HepG2 (cell line): ENCODE results near the gene CDC14B. TPM values are rescaled to one million over a fixed set of nuclear protein-coding genes. Genes with fewer than 3 reads are reported as not detected.

ENCODE experiments used
- DMAP1 ChIP-seq: IDR thresholded peaks from 2 replicates; pipeline ENCODE4 v1.6.1; 2016
- DPF2 ChIP-seq: sonication (generic); formaldehyde crosslinking; IDR thresholded peaks from 2 replicates; pipeline ENCODE4 v1.4.0; 2020; ENCODE audit warnings: mild to moderate bottlenecking, low read depth, missing genetic modification reagents, borderline replicate concordance
- ELK4 ChIP-seq: sonication (generic); formaldehyde crosslinking; IDR thresholded peaks from 2 replicates; pipeline ENCODE4 v1.9.0; 2021; ENCODE audit warnings: missing genetic modification reagents, borderline replicate concordance
- HDAC2 ChIP-seq: sonication (generic); formaldehyde crosslinking; IDR thresholded peaks from 2 replicates; pipeline ENCODE4 v1.4.0; 2020; ENCODE audit warnings: missing genetic modification reagents
- KAT8 ChIP-seq: IDR thresholded peaks from 2 replicates; pipeline ENCODE4 v1.6.1; 2016; ENCODE audit warnings: missing genetic modification reagents, missing compliant biosample characterization
- KDM3A ChIP-seq: IDR thresholded peaks from 2 replicates; pipeline ENCODE4 v1.6.1; 2018; ENCODE audit warnings: low read depth, missing compliant biosample characterization
- MBD4 ChIP-seq: IDR thresholded peaks from 2 replicates; pipeline ENCODE4 v1.6.1; 2012; ENCODE audit warnings: low read length, inconsistent platforms, borderline replicate concordance
- MLLT10 ChIP-seq: sonication (generic); formaldehyde crosslinking; IDR thresholded peaks from 2 replicates; pipeline ENCODE4 v1.4.0; 2020; ENCODE audit warnings: missing genetic modification reagents
- PLRG1 ChIP-seq: fragments of 450-650 bp; conservative IDR thresholded peaks from 2 replicates; pipeline ENCODE4 v1.6.1; 2016
- SP5 ChIP-seq: IDR thresholded peaks from 2 replicates; pipeline ENCODE4 v1.6.1; 2016; ENCODE audit warnings: low read depth, borderline replicate concordance
- TBL1XR1 ChIP-seq: fragments of 150-350 bp; IDR thresholded peaks from 2 replicates; pipeline ENCODE4 v1.6.1; 2014; ENCODE audit warnings: borderline replicate concordance, low read length; ENCODE audit not compliant: partially characterized antibody
- TCF12 ChIP-seq, 2 experiments: fragments of 450-650 bp in 1 of 2; sonication (generic) in 1 of 2; formaldehyde crosslinking in 1 of 2; IDR thresholded peaks; 2 replicates each; pipeline versions ENCODE4 v1.6.1 to v1.8.0; 2017 to 2022; ENCODE audit warnings: antibody characterized with exemption in 1 of 2, mild to moderate bottlenecking in 1 of 2, missing genetic modification reagents in 1 of 2, moderate library complexity in 1 of 2
- XBP1 ChIP-seq: sonication (generic); formaldehyde crosslinking; IDR thresholded peaks from 2 replicates; pipeline ENCODE4 v1.5.0; 2020; ENCODE audit warnings: missing genetic modification reagents
- YEATS4 ChIP-seq: sonication (generic); formaldehyde crosslinking; IDR thresholded peaks from 2 replicates; pipeline ENCODE4 v1.4.0; 2020; ENCODE audit warnings: missing genetic modification reagents, borderline replicate concordance
- ZNF335 ChIP-seq: sonication (generic); formaldehyde crosslinking; IDR thresholded peaks from 2 replicates; pipeline ENCODE4 v1.4.0; 2020; ENCODE audit warnings: missing genetic modification reagents
- ZNF558 ChIP-seq: sonication (generic); formaldehyde crosslinking; IDR thresholded peaks from 2 replicates; pipeline ENCODE4 v1.9.0; 2022; ENCODE audit warnings: mild to moderate bottlenecking, missing genetic modification reagents, borderline replicate concordance
- ZNF678 ChIP-seq: sonication (generic); formaldehyde crosslinking; IDR thresholded peaks from 2 replicates; pipeline ENCODE4 v1.4.0; 2020; ENCODE audit warnings: mild to moderate bottlenecking, missing genetic modification reagents
- ZNF746 ChIP-seq: sonication (generic); formaldehyde crosslinking; IDR thresholded peaks from 2 replicates; pipeline ENCODE4 v1.8.0; 2022; ENCODE audit warnings: mild to moderate bottlenecking, missing genetic modification reagents
- ZNF839 ChIP-seq: sonication (generic); formaldehyde crosslinking; IDR thresholded peaks from 2 replicates; pipeline ENCODE4 v1.4.0; 2020; ENCODE audit warnings: missing genetic modification reagents, mild to moderate bottlenecking, borderline replicate concordance
- ZSCAN29 ChIP-seq: sonication (generic); formaldehyde crosslinking; conservative IDR thresholded peaks from 2 replicates; pipeline ENCODE4 v1.4.0; 2020; ENCODE audit warnings: mild to moderate bottlenecking, missing genetic modification reagents
- polyA plus RNA-seq, 8 experiments: library from polyadenylated mRNA; depleted of rRNA in 3 of 8; stranded (reverse) in 7 of 8; unstranded in 1 of 8; fragments of >200 nt; fragmentation: Illumina TruSeq in 4 of 8; extraction: Trizol in 4 of 8; gene quantifications; 2 replicates each; pipeline versions ENCODE4 v1.2.1 to v1.2.3, GENCODE V29; 2011 to 2016; ENCODE audit warnings: low read depth in 4 of 8, missing spikeins in 1 of 8, mixed read lengths in 1 of 8; ENCODE audit not compliant: insufficient read depth in 1 of 8
- total RNA-seq, 5 experiments: library from RNA; depleted of rRNA; stranded (reverse); fragments of >200 nt; fragmentation: Illumina TruSeq; extraction: Trizol; gene quantifications; 2 replicates each; pipeline ENCODE4 v1.2.3, GENCODE V29; 2016; ENCODE audit warnings: low read depth in 1 of 5
- TF ChIP-seq, protein P1 (sequence below): sonication (generic); formaldehyde crosslinking; IDR thresholded peaks from 2 replicates; pipeline ENCODE4 v1.4.0; 2020; ENCODE audit warnings: missing genetic modification reagents
- TF ChIP-seq, protein P2 (sequence below): sonication (generic); formaldehyde crosslinking; IDR thresholded peaks from 2 replicates; pipeline ENCODE4 v1.5.1; 2020; ENCODE audit warnings: missing genetic modification reagents, mild to moderate bottlenecking, borderline replicate concordance
- TF ChIP-seq, protein P3 (sequence below): sonication (generic); formaldehyde crosslinking; IDR thresholded peaks from 2 replicates; pipeline ENCODE4 v1.4.0; 2020; ENCODE audit warnings: mild to moderate bottlenecking, missing genetic modification reagents
- TF ChIP-seq, protein P4 (sequence below): sonication (generic); formaldehyde crosslinking; IDR thresholded peaks from 2 replicates; pipeline ENCODE4 v1.8.0; 2022; ENCODE audit warnings: missing genetic modification reagents, low read depth, mild to moderate bottlenecking, borderline replicate concordance

The CDC14B gene
- total and polyA plus RNA-seq, 2 of the 13 experiments (the other 11 are each of a cell fraction or from before 2014, with no cell fraction given): 25.8 to 33.3 TPM

- TF ChIP-seq, protein P1, sequence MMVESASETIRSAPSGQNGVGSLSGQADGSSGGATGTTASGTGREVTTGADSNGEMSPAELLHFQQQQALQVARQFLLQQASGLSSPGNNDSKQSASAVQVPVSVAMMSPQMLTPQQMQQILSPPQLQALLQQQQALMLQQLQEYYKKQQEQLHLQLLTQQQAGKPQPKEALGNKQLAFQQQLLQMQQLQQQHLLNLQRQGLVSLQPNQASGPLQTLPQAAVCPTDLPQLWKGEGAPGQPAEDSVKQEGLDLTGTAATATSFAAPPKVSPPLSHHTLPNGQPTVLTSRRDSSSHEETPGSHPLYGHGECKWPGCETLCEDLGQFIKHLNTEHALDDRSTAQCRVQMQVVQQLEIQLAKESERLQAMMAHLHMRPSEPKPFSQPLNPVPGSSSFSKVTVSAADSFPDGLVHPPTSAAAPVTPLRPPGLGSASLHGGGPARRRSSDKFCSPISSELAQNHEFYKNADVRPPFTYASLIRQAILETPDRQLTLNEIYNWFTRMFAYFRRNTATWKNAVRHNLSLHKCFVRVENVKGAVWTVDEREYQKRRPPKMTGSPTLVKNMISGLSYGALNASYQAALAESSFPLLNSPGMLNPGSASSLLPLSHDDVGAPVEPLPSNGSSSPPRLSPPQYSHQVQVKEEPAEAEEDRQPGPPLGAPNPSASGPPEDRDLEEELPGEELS: peak; percentile 89
- TF ChIP-seq ELK4 (CRISPR knock-in tag) (no peak), TCF12 (IDR thresholded peaks at IDR 0.05) (no peak), TCF12 (CRISPR knock-in tag; IDR thresholded peaks at IDR 0.05) (peak; percentile 86), MLLT10 (no peak), KDM3A (CRISPR knock-in tag) (peak; percentile 83; the same call in 1 of the 2 replicates), DPF2 (peak; percentile 31; the same call in 1 of the 2 replicates), TBL1XR1 (no peak), DMAP1 (peak; percentile 71), HDAC2 (CRISPR knock-in tag) (peak; percentile 53), PLRG1 (no peak), KAT8 (peak; percentile 87), ZNF335 (CRISPR knock-in tag) (no peak; the same call in 1 of the 2 replicates), XBP1 (CRISPR knock-in tag) (no peak), YEATS4 (CRISPR knock-in tag) (peak; percentile 83; the same call in 1 of the 2 replicates), ZNF678 (CRISPR knock-in tag) (no peak; the same call in 1 of the 2 replicates), ZNF839 (CRISPR knock-in tag) (no peak), ZSCAN29 (CRISPR knock-in tag) (no peak; the same call in 1 of the 2 replicates), ZNF558 (CRISPR knock-in tag) (peak; percentile 83; the same call in 1 of the 2 replicates), ZNF746 (CRISPR knock-in tag) (no peak), MBD4 (no peak), SP5 (CRISPR knock-in tag) (peak; percentile 99)
- TF ChIP-seq, protein P2, sequence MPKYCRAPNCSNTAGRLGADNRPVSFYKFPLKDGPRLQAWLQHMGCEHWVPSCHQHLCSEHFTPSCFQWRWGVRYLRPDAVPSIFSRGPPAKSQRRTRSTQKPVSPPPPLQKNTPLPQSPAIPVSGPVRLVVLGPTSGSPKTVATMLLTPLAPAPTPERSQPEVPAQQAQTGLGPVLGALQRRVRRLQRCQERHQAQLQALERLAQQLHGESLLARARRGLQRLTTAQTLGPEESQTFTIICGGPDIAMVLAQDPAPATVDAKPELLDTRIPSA (CRISPR knock-in tag): no peak; the same call in 1 of the 2 replicates
- TF ChIP-seq, protein P3, sequence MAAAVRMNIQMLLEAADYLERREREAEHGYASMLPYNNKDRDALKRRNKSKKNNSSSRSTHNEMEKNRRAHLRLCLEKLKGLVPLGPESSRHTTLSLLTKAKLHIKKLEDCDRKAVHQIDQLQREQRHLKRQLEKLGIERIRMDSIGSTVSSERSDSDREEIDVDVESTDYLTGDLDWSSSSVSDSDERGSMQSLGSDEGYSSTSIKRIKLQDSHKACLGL (CRISPR knock-in tag): peak; percentile 46
- TF ChIP-seq, protein P4, sequence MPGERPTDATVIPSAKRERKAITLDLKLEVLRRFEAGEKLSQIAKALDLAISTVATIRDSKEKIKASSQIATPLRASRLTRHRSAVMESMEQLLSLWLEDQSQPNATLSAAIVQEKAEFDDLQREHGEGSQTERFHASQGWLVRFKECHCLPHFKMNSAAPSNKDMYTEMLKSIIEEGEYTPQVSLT (CRISPR knock-in tag): no peak
These were observed 53.0 kb downstream of the CDC14B start (continued) for GRCh38 chr9:96566498-96567202.
